OCI-LY7 (cell line): Measurements from ENCODE around the gene ZSWIM2. TPM values are rescaled to one million over a fixed set of nuclear protein-coding genes. Genes with fewer than 3 reads are reported as not detected.

Experiments
- BruUV-seq: library from RNA; stranded (reverse); fragments of 400-500 nt; replicated peaks from 2 replicates; lab custom pipeline; 2021; lab: Mats Ljungman, UMichigan
- CTCF ChIA-PET: fragments of 300-600 bp; sonication (Branson Sonifier 250); formaldehyde crosslinking; loops from one replicate; lab custom pipeline; 2022; ENCODE audit warnings: antibody characterized with exemption; ENCODE audit not compliant: unreplicated experiment; lab: Charles Lee
- POLR2A ChIA-PET: fragments of 300-600 bp; sonication (Branson Sonifier 250); formaldehyde crosslinking; loops from one replicate; lab custom pipeline; 2022; ENCODE audit warnings: antibody characterized with exemption; lab: Charles Lee
- DNase-seq: peaks from one replicate; pipeline ENCODE4 v3.0.0-alpha.2; 2015; ENCODE audit warnings: low spot score
- H2AFZ ChIP-seq: fragments of 200-600 bp; sonication (generic), shearing (Covaris generic); 2 replicates; pipeline ENCODE4 v1.6.1; 2014; ENCODE audit warnings: mild to moderate bottlenecking, antibody characterized with exemption, low read length, moderate library complexity
- H3K27ac ChIP-seq: fragments of 200-600 bp; sonication (generic); 2 replicates; pipeline ENCODE4 v1.5.1; 2014; ENCODE audit warnings: mixed run types, low read depth, mild to moderate bottlenecking, moderate library complexity, low read length, inconsistent platforms; ENCODE audit not compliant: poor library complexity, severe bottlenecking
- H3K36me3 ChIP-seq: fragments of 200-600 bp; sonication (generic); 2 replicates; pipeline ENCODE4 v1.6.1; 2014; ENCODE audit warnings: mild to moderate bottlenecking, antibody characterized with exemption, low read length, moderate library complexity, mixed read lengths; ENCODE audit not compliant: insufficient read depth
- H3K4me1 ChIP-seq: fragments of 200-600 bp; sonication (generic); 2 replicates; pipeline ENCODE4 v1.5.1; 2014; ENCODE audit warnings: mild to moderate bottlenecking, low read length; ENCODE audit not compliant: insufficient read depth, poor library complexity, severe bottlenecking
- H3K4me2 ChIP-seq: fragments of 200-600 bp; sonication (generic); 2 replicates; pipeline ENCODE4 v1.6.1; 2014; ENCODE audit warnings: mild to moderate bottlenecking, low read length
- H3K4me3 ChIP-seq: fragments of 200-600 bp; sonication (generic); 2 replicates; pipeline ENCODE4 v1.5.1; 2014; ENCODE audit warnings: mild to moderate bottlenecking, low read depth, low read length; ENCODE audit not compliant: poor library complexity, severe bottlenecking
- H3K79me2 ChIP-seq: fragments of 200-600 bp; sonication (generic); 2 replicates; pipeline ENCODE4 v1.6.1; 2016; ENCODE audit warnings: low read depth, mild to moderate bottlenecking, low read length, moderate library complexity, mixed read lengths; ENCODE audit not compliant: insufficient read depth
- H3K9me2 ChIP-seq: fragments of 200-600 bp; sonication (generic); 2 replicates; pipeline ENCODE4 v1.6.1; 2016; ENCODE audit warnings: mild to moderate bottlenecking, low read length, mixed read lengths; ENCODE audit not compliant: insufficient read depth
- H3K9me3 ChIP-seq: fragments of 200-600 bp; sonication (generic); 2 replicates; pipeline ENCODE4 v1.6.1; 2014; ENCODE audit warnings: mild to moderate bottlenecking, mixed run types, low read length, mixed read lengths
- H4K20me1 ChIP-seq: fragments of 200-600 bp; sonication (generic); 2 replicates; pipeline ENCODE4 v1.6.1; 2014; ENCODE audit warnings: mild to moderate bottlenecking, antibody characterized with exemption, low read length, moderate library complexity, mixed read lengths; ENCODE audit not compliant: insufficient read depth
- EZH2phosphoT487 ChIP-seq: fragments of 200-600 bp; sonication (generic); IDR thresholded peaks from 2 replicates; pipeline ENCODE4 v1.6.1; 2018; ENCODE audit warnings: low read depth, borderline replicate concordance, mild to moderate bottlenecking, mixed run types, antibody characterized with exemption, low read length, moderate library complexity, mixed read lengths
- intact Hi-C: fragments of 100-400 bp; cut with micrococcal nuclease; formaldehyde crosslinking; loops from one replicate; pipeline ENCODE4 v1.10.0; 2022; ENCODE audit not compliant: unreplicated experiment
- total RNA-seq, 2 experiments: library from RNA; depleted of rRNA in 1 of 2; stranded (reverse); fragments of >200 nt in 1 of 2; shearing (Covaris generic) in 1 of 2; gene quantifications; 2 replicates each; pipeline ENCODE4 v1.2.3, GENCODE V29; 2014 to 2022
- TF ChIP-seq, protein P1 (sequence below): fragments of 200-600 bp; sonication (generic); conservative IDR thresholded peaks from 2 replicates; pipeline ENCODE4 v1.5.1; 2014; ENCODE audit warnings: mild to moderate bottlenecking, antibody characterized with exemption, low read length, moderate library complexity, mixed read lengths

The ZSWIM2 gene
- total RNA-seq, 2 experiments from 2014 or later = not detected

DNA sequence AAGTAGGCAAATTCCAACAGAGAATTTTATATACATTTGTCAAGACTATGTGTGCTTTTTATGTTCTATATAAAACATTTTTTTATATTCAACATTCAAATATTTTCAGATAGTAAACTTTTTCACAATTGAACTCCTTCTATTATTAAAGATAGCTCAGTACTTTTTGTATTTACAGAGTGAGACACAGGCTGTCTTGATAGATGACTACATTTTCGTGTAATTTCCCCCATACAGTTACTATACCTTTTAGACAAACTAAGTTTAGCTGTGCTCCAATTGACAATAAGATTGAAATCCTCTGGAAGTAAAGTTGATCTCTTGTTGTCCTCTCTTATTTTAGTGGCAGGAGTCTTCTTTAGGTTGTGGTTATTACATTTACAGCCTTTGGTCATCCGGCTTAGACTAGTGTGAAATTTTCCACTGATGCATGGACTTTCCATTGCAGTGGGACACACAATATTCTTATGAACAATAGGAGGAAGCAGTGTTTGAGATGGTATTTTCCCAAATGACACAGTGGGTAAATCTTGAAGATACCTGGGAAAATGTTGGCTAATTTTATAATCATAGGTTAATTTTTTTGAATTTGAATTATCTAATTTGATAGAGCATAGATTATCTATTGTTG, 21.0 kb downstream of the ZSWIM2 start:
- H3K27ac ChIP-seq = no peak overlapping the region
- H3K9me3 ChIP-seq = no peaks in the 10 kb centered on the region
- no peak overlapping the region for H3K4me3 ChIP-seq
- H3K79me2 ChIP-seq = no peaks in the 10 kb centered on the region
- no peaks in the 10 kb centered on the region for H3K9me2 ChIP-seq
- no peak overlapping the region for H3K4me2 ChIP-seq
- BruUV-seq = no TSS peak
- ChIA-PET CTCF (no interaction called here), POLR2A (no interaction called here)
- TF ChIP-seq, protein P1, sequence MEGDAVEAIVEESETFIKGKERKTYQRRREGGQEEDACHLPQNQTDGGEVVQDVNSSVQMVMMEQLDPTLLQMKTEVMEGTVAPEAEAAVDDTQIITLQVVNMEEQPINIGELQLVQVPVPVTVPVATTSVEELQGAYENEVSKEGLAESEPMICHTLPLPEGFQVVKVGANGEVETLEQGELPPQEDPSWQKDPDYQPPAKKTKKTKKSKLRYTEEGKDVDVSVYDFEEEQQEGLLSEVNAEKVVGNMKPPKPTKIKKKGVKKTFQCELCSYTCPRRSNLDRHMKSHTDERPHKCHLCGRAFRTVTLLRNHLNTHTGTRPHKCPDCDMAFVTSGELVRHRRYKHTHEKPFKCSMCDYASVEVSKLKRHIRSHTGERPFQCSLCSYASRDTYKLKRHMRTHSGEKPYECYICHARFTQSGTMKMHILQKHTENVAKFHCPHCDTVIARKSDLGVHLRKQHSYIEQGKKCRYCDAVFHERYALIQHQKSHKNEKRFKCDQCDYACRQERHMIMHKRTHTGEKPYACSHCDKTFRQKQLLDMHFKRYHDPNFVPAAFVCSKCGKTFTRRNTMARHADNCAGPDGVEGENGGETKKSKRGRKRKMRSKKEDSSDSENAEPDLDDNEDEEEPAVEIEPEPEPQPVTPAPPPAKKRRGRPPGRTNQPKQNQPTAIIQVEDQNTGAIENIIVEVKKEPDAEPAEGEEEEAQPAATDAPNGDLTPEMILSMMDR = no peak
- no peak for TF ChIP-seq EZH2phosphoT487
- no peak for DNase-seq
- no peaks in the 10 kb centered on the region for H4K20me1 ChIP-seq
- H2AFZ ChIP-seq = no peak overlapping the region
- no peaks in the 10 kb centered on the region for H3K4me1 ChIP-seq
- H3K36me3 ChIP-seq = no peaks in the 10 kb centered on the region
- intact Hi-C loops = no loop called here

DNA sequence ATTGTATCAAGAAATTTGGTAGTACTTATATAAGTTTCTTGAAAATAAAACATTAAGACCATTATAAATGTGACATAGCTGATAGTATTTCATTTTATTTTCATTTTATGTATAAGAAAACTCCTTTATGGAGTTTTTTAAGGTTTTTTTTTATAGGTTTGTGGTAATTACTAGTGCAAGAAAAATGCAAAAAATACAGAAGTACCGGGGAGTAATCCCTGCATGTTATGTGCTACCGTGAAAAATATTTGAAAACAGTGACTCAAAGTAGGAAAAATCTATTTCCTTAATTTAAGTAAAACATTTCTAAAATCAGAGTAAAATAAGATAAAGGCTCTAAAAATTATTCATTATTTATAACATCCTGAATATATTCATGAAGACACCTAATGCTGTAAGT, 21.6 kb downstream of the ZSWIM2 start:
- intact Hi-C loops = no loop called here
- no peaks in the 10 kb centered on the region for H3K79me2 ChIP-seq
- CTCF ChIA-PET = no interaction called here
- no peaks in the 10 kb centered on the region for H4K20me1 ChIP-seq
- H3K4me1 ChIP-seq = no peaks in the 10 kb centered on the region
- no TSS peak for BruUV-seq
- POLR2A ChIA-PET = no interaction called here
- H3K4me3 ChIP-seq = no peak overlapping the region
- no peaks in the 10 kb centered on the region for H3K9me2 ChIP-seq
- no peak for TF ChIP-seq EZH2phosphoT487
- TF ChIP-seq, protein P1 = no peak
- no peaks in the 10 kb centered on the region for H3K9me3 ChIP-seq
- H3K36me3 ChIP-seq = no peaks in the 10 kb centered on the region
- H3K4me2 ChIP-seq = no peak overlapping the region
- H2AFZ ChIP-seq = no peak overlapping the region
- no peak for DNase-seq
- H3K27ac ChIP-seq = no peak overlapping the region

DNA sequence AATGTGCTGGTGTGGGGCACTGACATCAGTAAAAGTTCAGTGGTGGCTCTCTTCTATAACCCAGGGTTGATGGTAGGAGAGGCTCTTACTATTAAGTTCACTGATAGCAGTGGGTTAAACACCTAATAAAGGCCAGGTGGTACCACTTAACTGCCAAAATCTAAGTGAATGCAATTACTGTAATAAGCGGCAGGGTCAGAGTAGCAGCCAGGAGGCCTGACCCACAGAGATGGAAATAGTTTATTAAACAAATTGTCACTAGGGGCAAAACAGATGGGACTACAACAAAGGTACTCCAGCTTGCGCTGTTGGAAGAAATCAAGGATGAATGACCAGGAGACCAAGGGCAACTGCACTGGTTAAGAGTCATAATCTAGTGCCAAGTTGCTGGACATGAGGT, 26.6 kb downstream of the ZSWIM2 start:
- Histone ChIP-seq H3K27ac (no peak overlapping the region), H3K9me3 (no peaks in the 10 kb centered on the region), H3K4me3 (no peak overlapping the region), H3K4me1 (no peaks in the 10 kb centered on the region), H3K36me3 (no peaks in the 10 kb centered on the region), H3K4me2 (no peak overlapping the region), H2AFZ (no peak overlapping the region), H3K9me2 (no peaks in the 10 kb centered on the region), H3K79me2 (no peaks in the 10 kb centered on the region), H4K20me1 (no peaks in the 10 kb centered on the region)
- no TSS peak for BruUV-seq
- CTCF ChIA-PET = no interaction called here
- intact Hi-C loops = no loop called here
- DNase-seq = no peak
- POLR2A ChIA-PET = no interaction called here
- no peak for TF ChIP-seq EZH2phosphoT487
- TF ChIP-seq, protein P1 = no peak
